Measurements from ENCODE around the gene RWDD1.
"Not testable (repeated sequence)": the region's sequence is repeated elsewhere in the genome, so short reads cannot be mapped to it uniquely, and the experiment has no call there.

Gene RWDD1

GRCh38 chr6:116561377-116562018, 9.8 kb upstream of the RWDD1 start:
- peak; percentile 72 for DNase-seq

GRCh38 chr6:116562019-116562403, 9.3 kb upstream of the RWDD1 start:
- DNase-seq: no peak

- no peak for DNase-seq
Observed at GRCh38 chr6:116562614-116563013, 8.7 kb upstream of the RWDD1 start.

GRCh38 chr6:116563830-116564229, 7.5 kb upstream of the RWDD1 start:
- DNase-seq: no peak

GRCh38 chr6:116564311-116564710, 7.0 kb upstream of the RWDD1 start:
- no peak for DNase-seq

GRCh38 chr6:116564921-116565872, 6.1 kb upstream of the RWDD1 start:
- peak; percentile 8 for DNase-seq

- no peak for DNase-seq
Observed at GRCh38 chr6:116568111-116568510, 3.2 kb upstream of the RWDD1 start.

GRCh38 chr6:116568821-116569755, 2.2 kb upstream of the RWDD1 start:
- DNase-seq: no peak

- DNase-seq: no peak
Observed at GRCh38 chr6:116571683-116572000, 338 bp downstream of the RWDD1 start.

GRCh38 chr6:116572162-116572561, 858 bp downstream of the RWDD1 start:
- no peak for DNase-seq

GRCh38 chr6:116575227-116575626, 3.9 kb downstream of the RWDD1 start:
- DNase-seq: no peak

GRCh38 chr6:116577486-116577885, 6.2 kb downstream of the RWDD1 start:
- DNase-seq: no peak

- DNase-seq: no peak
Observed at GRCh38 chr6:116578335-116578734, 7.0 kb downstream of the RWDD1 start.

GRCh38 chr6:116579143-116579542, 7.8 kb downstream of the RWDD1 start:
- DNase-seq: no peak

GRCh38 chr6:116580198-116580597, 8.9 kb downstream of the RWDD1 start:
- no peak for DNase-seq

GRCh38 chr6:116586276-116586675, 15.0 kb downstream of the RWDD1 start:
- DNase-seq: no peak

GRCh38 chr6:116586738-116587137, 15.4 kb downstream of the RWDD1 start:
- DNase-seq: no peak

GRCh38 chr6:116595247-116595646, 23.9 kb downstream of the RWDD1 start:
- no peak for DNase-seq

- no peak for DNase-seq
Observed at GRCh38 chr6:116596815-116597214, 25.5 kb downstream of the RWDD1 start.

GRCh38 chr6:116603916-116604315, 32.6 kb downstream of the RWDD1 start:
- DNase-seq: not testable (repeated sequence)

GRCh38 chr6:116604868-116605267, 33.6 kb downstream of the RWDD1 start:
- DNase-seq: not testable (repeated sequence)

GRCh38 chr6:116605935-116606334, 34.6 kb downstream of the RWDD1 start:
- DNase-seq: no peak

GRCh38 chr6:116611056-116611455, 39.8 kb downstream of the RWDD1 start:
- no peak for DNase-seq

All from stimulated activated CD4-positive, alpha-beta T cell treated with anti-CD3 and anti-CD28 coated beads, Interleukin-4, amount 100 ng/mL, for 24 hours (primary cell).